Smooth muscle cell (in vitro differentiated cells): ENCODE results near the gene SNX25. TPM values are rescaled to one million over a fixed set of nuclear protein-coding genes. Genes with fewer than 3 reads are reported as not detected.
"Not testable (repeated sequence)": the region's sequence is repeated elsewhere in the genome, so short reads cannot be mapped to it uniquely, and the experiment has no call there.

Experiments
- DNase-seq: peaks from one replicate; lab custom pipeline; 2025; ENCODE audit not compliant: unreplicated experiment; lab: John Stamatoyannopoulos, UW
- H2AFZ ChIP-seq: fragments of 200-600 bp; sonication (generic); 2 replicates; pipeline ENCODE4 v1.6.0; 2016; ENCODE audit warnings: antibody characterized with exemption, low read depth, mild to moderate bottlenecking
- H3F3A ChIP-seq: fragments of 200-600 bp; sonication (generic); 2 replicates; pipeline ENCODE4 v1.6.0; 2017; ENCODE audit warnings: antibody characterized with exemption, low read depth
- H3K27ac ChIP-seq: fragments of 200-600 bp; sonication (generic); 2 replicates; pipeline ENCODE4 v1.5.1; 2016; ENCODE audit warnings: low read depth, mild to moderate bottlenecking
- H3K27me3 ChIP-seq: fragments of 200-600 bp; sonication (generic); 2 replicates; pipeline ENCODE4 v1.6.1; 2016; ENCODE audit warnings: low read depth, mild to moderate bottlenecking
- H3K36me3 ChIP-seq: fragments of 200-600 bp; sonication (generic); 2 replicates; pipeline ENCODE4 v1.5.1; 2016; ENCODE audit warnings: low read depth
- H3K4me1 ChIP-seq: fragments of 200-600 bp; sonication (generic); 2 replicates; pipeline ENCODE4 v1.5.1; 2016; ENCODE audit warnings: low read depth
- H3K4me2 ChIP-seq: fragments of 200-600 bp; sonication (generic); 2 replicates; pipeline ENCODE4 v1.6.0; 2016; ENCODE audit warnings: mild to moderate bottlenecking
- H3K4me3 ChIP-seq: fragments of 200-600 bp; sonication (generic); 2 replicates; pipeline ENCODE4 v1.5.1; 2016; ENCODE audit warnings: mild to moderate bottlenecking
- H3K79me2 ChIP-seq: fragments of 200-600 bp; sonication (generic); 2 replicates; pipeline ENCODE4 v1.6.0; 2016; ENCODE audit warnings: low read depth, mild to moderate bottlenecking
- H3K9ac ChIP-seq: fragments of 200-600 bp; sonication (generic); 2 replicates; pipeline ENCODE4 v1.6.0; 2016; ENCODE audit warnings: low read depth
- H3K9me3 ChIP-seq: fragments of 200-600 bp; sonication (generic); replicated peaks from 2 replicates; pipeline ENCODE4 v1.5.1; 2016; ENCODE audit warnings: low read depth
- H4K20me1 ChIP-seq: fragments of 200-600 bp; sonication (generic); 2 replicates; pipeline ENCODE4 v1.6.0; 2016; ENCODE audit warnings: low read depth
- WGBS: methylation state at CpG from one replicate; pipeline ENCODE4 v1.1.7; 2016; ENCODE audit warnings: low lambda C conversion rate; 5-methylcytosine and 5-hydroxymethylcytosine counted together
- polyA plus RNA-seq: library from polyadenylated mRNA; unstranded; fragments of >200 nt; fragmentation: Nextera tagmentation; extraction: Ambion mirVana; gene quantifications from 2 replicates; pipeline ENCODE4 v1.2.1, GENCODE V29; 2016
- total RNA-seq: library from RNA; depleted of rRNA; stranded (reverse); fragments of >200 nt; gene quantifications from 2 replicates; pipeline ENCODE4 v1.2.3, GENCODE V29; 2014
- TF ChIP-seq, protein P1 (sequence below): fragments of 200-600 bp; sonication (generic); IDR thresholded peaks from 2 replicates; pipeline ENCODE4 v1.5.1; 2017; ENCODE audit warnings: borderline replicate concordance, mild to moderate bottlenecking, antibody characterized with exemption; ENCODE audit not compliant: insufficient read depth, poor library complexity, severe bottlenecking

Gene SNX25
- total and polyA plus RNA-seq, 2 experiments from 2014 or later: 12.3 to 23.6 TPM

DNA sequence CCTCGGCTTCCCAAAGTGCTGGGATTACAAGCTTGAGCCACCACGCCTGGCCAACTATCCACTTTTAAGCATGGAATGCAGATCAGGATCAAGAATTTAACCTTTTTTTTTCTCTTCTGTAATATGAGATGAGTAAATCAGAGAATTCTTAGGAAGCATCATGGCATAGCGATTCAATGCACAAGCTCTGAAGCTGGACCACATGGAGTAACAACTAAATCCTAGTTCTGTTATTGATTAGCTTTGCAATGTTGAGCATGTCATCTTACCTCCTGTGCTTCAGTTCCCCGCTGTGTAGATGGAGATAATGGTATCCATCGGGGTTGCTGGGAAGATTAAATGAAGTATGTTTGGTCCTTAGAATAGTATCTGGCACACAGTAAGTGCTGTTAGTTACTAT, 1.9 kb upstream of the SNX25 start:
- Histone ChIP-seq H3K79me2 (peaks cover 13% of the 10 kb centered on the region), H3K4me3 (no peak overlapping the region), H3K27ac (no peak overlapping the region), H3K9ac (no peak overlapping the region), H3K4me1 (peaks cover 20% of the 10 kb centered on the region), H4K20me1 (peaks cover 8% of the 10 kb centered on the region), H3K9me3 (no peaks in the 10 kb centered on the region), H3K27me3 (no peaks in the 10 kb centered on the region), H3F3A (peaks cover 11% of the 10 kb centered on the region), H2AFZ (no peak overlapping the region), H3K36me3 (no peaks in the 10 kb centered on the region), H3K4me2 (no peak overlapping the region)
- no peak for DNase-seq
- TF ChIP-seq, protein P1, sequence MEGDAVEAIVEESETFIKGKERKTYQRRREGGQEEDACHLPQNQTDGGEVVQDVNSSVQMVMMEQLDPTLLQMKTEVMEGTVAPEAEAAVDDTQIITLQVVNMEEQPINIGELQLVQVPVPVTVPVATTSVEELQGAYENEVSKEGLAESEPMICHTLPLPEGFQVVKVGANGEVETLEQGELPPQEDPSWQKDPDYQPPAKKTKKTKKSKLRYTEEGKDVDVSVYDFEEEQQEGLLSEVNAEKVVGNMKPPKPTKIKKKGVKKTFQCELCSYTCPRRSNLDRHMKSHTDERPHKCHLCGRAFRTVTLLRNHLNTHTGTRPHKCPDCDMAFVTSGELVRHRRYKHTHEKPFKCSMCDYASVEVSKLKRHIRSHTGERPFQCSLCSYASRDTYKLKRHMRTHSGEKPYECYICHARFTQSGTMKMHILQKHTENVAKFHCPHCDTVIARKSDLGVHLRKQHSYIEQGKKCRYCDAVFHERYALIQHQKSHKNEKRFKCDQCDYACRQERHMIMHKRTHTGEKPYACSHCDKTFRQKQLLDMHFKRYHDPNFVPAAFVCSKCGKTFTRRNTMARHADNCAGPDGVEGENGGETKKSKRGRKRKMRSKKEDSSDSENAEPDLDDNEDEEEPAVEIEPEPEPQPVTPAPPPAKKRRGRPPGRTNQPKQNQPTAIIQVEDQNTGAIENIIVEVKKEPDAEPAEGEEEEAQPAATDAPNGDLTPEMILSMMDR: no peak
- 92% methylated on average over 5 of the region's 5 CpGs for WGBS

DNA sequence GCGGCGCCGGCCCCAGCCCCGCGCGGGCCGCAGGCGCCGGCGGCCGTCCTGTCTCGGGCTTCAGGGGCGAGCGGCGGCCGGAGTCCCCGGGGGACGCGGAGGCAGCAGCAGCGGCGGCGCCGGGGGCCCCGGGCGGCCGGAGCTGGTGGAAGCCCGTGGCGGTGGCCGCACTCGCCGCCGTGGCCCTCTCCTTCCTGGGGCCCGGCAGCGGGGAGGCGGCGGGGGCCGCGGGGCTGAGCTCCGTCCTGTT, 379 bp downstream of the SNX25 start:
- WGBS: 1% methylated on average over 20 of the region's 39 CpGs
- H3K36me3 ChIP-seq, DNase-seq, H2AFZ ChIP-seq, H3F3A ChIP-seq, H3K9me3 ChIP-seq, H3K27me3 ChIP-seq: not testable (repeated sequence)
- H3K4me1 ChIP-seq: peaks cover 10% of the 10 kb centered on the region
- peak overlapping the region; percentile 96 for H3K4me2 ChIP-seq
- peak overlapping the region; percentile 38 for H3K9ac ChIP-seq
- H3K27ac ChIP-seq: peak overlapping the region; percentile 18
- peaks cover 25% of the 10 kb centered on the region for H4K20me1 ChIP-seq
- peak overlapping the region; percentile 72 for H3K4me3 ChIP-seq
- peaks cover 35% of the 10 kb centered on the region for H3K79me2 ChIP-seq

DNA sequence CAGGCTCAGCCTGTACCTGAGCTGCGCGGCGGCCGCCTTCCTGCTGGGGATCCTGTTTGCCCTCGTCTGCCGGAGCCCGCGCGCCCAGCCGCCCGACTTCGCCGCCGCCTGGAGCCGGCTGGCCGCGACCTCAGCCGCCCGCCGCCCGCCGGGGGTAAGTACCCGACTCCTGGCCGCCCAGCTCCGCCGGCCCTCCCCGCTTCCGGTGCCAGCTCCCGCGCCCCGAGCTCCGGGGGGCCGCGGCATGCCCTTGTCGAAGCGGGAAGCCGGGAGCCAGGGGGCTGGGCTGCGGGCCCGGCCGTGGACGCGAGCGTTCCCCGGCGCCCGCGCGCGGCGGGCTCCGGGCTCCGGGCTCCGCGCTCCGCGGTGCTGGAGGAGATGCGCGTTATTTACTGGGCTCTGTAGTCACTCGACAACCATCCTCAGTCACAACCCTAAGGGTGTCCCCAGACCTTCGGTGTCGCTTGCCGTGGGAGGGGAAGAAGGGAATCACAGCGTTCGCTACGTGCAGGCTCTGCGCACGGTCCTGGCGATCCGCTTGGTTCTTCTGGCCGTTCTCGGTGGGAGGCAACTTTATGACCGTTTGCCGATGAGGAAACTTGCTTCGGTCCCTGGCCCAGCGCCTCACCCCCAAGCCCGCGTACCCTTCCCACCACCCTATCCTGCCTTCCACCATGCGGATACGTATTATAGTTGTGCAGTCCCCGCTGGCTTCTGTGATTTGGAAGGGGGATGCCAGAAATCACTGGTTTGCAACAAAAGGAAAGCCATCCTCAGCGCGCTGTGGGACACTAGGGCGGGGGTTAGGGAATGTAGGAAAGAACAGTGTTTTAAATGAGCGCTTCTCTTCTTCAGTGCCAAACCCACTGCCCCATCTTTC, 944 bp downstream of the SNX25 start:
- H3F3A ChIP-seq: no peaks in the 10 kb centered on the region
- peak overlapping the region; percentile 72 for H3K4me3 ChIP-seq
- H3K4me1 ChIP-seq: peaks cover 9% of the 10 kb centered on the region
- H3K9ac ChIP-seq: peak overlapping the region; percentile 38
- TF ChIP-seq, protein P1: no peak
- H4K20me1 ChIP-seq: peaks cover 25% of the 10 kb centered on the region
- H3K4me2 ChIP-seq: peak overlapping the region; percentile 96
- peak overlapping the region; percentile 72 for H2AFZ ChIP-seq
- peaks cover 35% of the 10 kb centered on the region for H3K79me2 ChIP-seq
- H3K36me3 ChIP-seq: no peaks in the 10 kb centered on the region
- peak overlapping the region; percentile 18 for H3K27ac ChIP-seq
- peak; percentile 40 for DNase-seq
- WGBS: 1% methylated on average over 59 of the region's 84 CpGs
- no peaks in the 10 kb centered on the region for H3K9me3 ChIP-seq
- no peaks in the 10 kb centered on the region for H3K27me3 ChIP-seq

DNA sequence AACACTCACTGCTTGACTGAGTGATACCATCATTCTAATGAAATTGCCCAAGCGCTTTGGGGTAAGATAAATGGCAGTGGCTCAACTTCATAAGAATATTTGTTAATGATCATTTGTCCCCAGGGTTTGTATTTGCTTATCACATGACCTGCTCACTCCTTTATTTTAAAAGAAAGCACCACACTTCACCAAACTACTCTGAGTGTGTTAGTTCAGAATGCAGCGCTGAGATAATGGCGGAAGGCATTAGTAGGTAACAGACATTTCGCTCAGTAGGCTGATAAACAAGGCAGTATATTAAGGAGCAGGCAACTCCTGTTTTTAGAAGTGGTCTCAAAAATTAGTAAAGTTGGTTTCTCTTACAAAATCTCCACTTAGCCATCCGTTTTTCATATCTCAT, 1.6 kb downstream of the SNX25 start:
- Histone ChIP-seq H2AFZ (peak overlapping the region; percentile 72), H3F3A (no peaks in the 10 kb centered on the region), H3K4me1 (peaks cover 9% of the 10 kb centered on the region), H3K27me3 (no peaks in the 10 kb centered on the region), H4K20me1 (peaks cover 25% of the 10 kb centered on the region), H3K79me2 (peaks cover 35% of the 10 kb centered on the region), H3K4me3 (peak overlapping the region; percentile 72), H3K9me3 (no peaks in the 10 kb centered on the region), H3K9ac (peak overlapping the region; percentile 38), H3K27ac (peak overlapping the region; percentile 6), H3K36me3 (no peaks in the 10 kb centered on the region), H3K4me2 (peak overlapping the region; percentile 96)
- DNase-seq: no peak
- TF ChIP-seq, protein P1: no peak
- WGBS: 10% methylated on average over 5 of the region's 5 CpGs
